Panc1 (cell line): Measurements from ENCODE around the gene INPP5D. TPM values are rescaled to one million over a fixed set of nuclear protein-coding genes. Genes with fewer than 3 reads are reported as not detected.

Experiments
- ATAC-seq: fragments of 200-7000 bp; cut with Tn5 transposase; 2 replicates; pipeline ENCODE4 v1.9.1; 2020; ENCODE audit warnings: mild to moderate bottlenecking, moderate library complexity
- BruUV-seq: library from RNA; stranded (reverse); fragments of 400-500 nt; replicated peaks from 2 replicates; lab custom pipeline; 2021; lab: Mats Ljungman, UMichigan
- CTCF ChIA-PET: fragments of 300-600 bp; sonication (Branson Sonifier 250); formaldehyde crosslinking; loops from one replicate; lab custom pipeline; 2022; ENCODE audit warnings: antibody characterized with exemption; lab: Charles Lee
- POLR2A ChIA-PET: fragments of 300-600 bp; sonication (Branson Sonifier 250); formaldehyde crosslinking; loops from one replicate; lab custom pipeline; 2022; ENCODE audit warnings: antibody characterized with exemption; lab: Charles Lee
- DNase-seq: peaks from one replicate; pipeline ENCODE4 v3.0.0-alpha.2; 2010; ENCODE audit warnings: low read depth, low spot score
- H3K27ac ChIP-seq: 2 replicates; pipeline ENCODE4 v1.5.1; 2011; ENCODE audit warnings: mild to moderate bottlenecking, low read length, inconsistent platforms
- H3K27me3 ChIP-seq: fragments of 200-500 bp; sonication (Bioruptor generic); 2 replicates; pipeline ENCODE4 v1.6.0; 2014; ENCODE audit warnings: low read length, inconsistent platforms; ENCODE audit not compliant: control insufficient read depth, insufficient read depth
- H3K36me3 ChIP-seq: fragments of 200-500 bp; sonication (Bioruptor generic); 2 replicates; pipeline ENCODE4 v1.5.1; 2014; ENCODE audit warnings: inconsistent platforms, mild to moderate bottlenecking, low read length, moderate library complexity; ENCODE audit not compliant: control insufficient read depth, insufficient read depth
- H3K4me1 ChIP-seq: 2 replicates; pipeline ENCODE4 v1.5.1; 2011; ENCODE audit warnings: inconsistent platforms, mild to moderate bottlenecking, low read length, moderate library complexity; ENCODE audit not compliant: control insufficient read depth, insufficient read depth
- H3K4me3 ChIP-seq, 2 experiments: 2 replicates each; pipeline ENCODE4 v1.5.1; 2011 to 2012; ENCODE audit warnings: low read depth in 2 of 2, low read length in 2 of 2, mild to moderate bottlenecking in 2 of 2, inconsistent platforms in 1 of 2, moderate library complexity in 1 of 2
- H3K9me3 ChIP-seq: fragments of 200-500 bp; sonication (Bioruptor generic); 2 replicates; pipeline ENCODE4 v1.5.1; 2014; ENCODE audit warnings: low read depth, mild to moderate bottlenecking, inconsistent platforms, low read length, moderate library complexity; ENCODE audit not compliant: control insufficient read depth, insufficient read depth
- CTCF ChIP-seq: fragments of 450-650 bp; IDR thresholded peaks from 2 replicates; pipeline ENCODE4 v1.5.1; 2017; ENCODE audit warnings: mild to moderate bottlenecking
- POLR2AphosphoS5 ChIP-seq: IDR thresholded peaks from 2 replicates; pipeline ENCODE4 v1.6.1; 2012; ENCODE audit warnings: mild to moderate bottlenecking, low read depth, low read length, moderate library complexity
- REST ChIP-seq, 2 experiments: IDR thresholded peaks; 2 replicates each; pipeline ENCODE4 v1.6.1; 2011 to 2012; ENCODE audit warnings: low read depth in 2 of 2, control low read depth in 1 of 2, low read length in 1 of 2, mild to moderate bottlenecking in 1 of 2, moderate library complexity in 1 of 2; ENCODE audit not compliant: insufficient read depth in 1 of 2
- SIN3A ChIP-seq: IDR thresholded peaks from 2 replicates; pipeline ENCODE4 v1.6.1; 2012; ENCODE audit warnings: low read depth, mild to moderate bottlenecking, low read length, moderate library complexity, borderline replicate concordance; ENCODE audit not compliant: insufficient read depth
- TCF7L2 ChIP-seq: IDR thresholded peaks from 2 replicates; pipeline ENCODE4 v1.6.1; 2011; ENCODE audit warnings: mild to moderate bottlenecking, low read depth, low read length, inconsistent platforms
- in situ Hi-C: cut with HindIII; loops from 2 replicates; pipeline ENCODE4 v1.10.0; 2016; ENCODE audit warnings: low sequenced_read_pairs, low pct_unique_long_range_greater_than_20kb
- intact Hi-C: fragments of 100-400 bp; cut with micrococcal nuclease; formaldehyde crosslinking; loops from one replicate; pipeline ENCODE4 v1.10.0; 2022; ENCODE audit not compliant: unreplicated experiment
- total RNA-seq: library from RNA; stranded (reverse); gene quantifications from one replicate; pipeline ENCODE4 v1.2.1, GENCODE V29; 2021; ENCODE audit not compliant: unreplicated experiment

The INPP5D gene
- total RNA-seq, 1 experiment from 2014 or later, result 0.39 TPM

- TF ChIP-seq POLR2AphosphoS5 (no peak), SIN3A (no peak)
- H3K36me3 ChIP-seq, result no peaks in the 10 kb centered on the region
- peaks cover 26% of the 10 kb centered on the region for H3K4me1 ChIP-seq
- no peaks in the 10 kb centered on the region for H3K27me3 ChIP-seq
- in situ Hi-C loops, result no loop called here
- no TSS peak for BruUV-seq
- CTCF ChIA-PET, result no interaction called here
- no peaks in the 10 kb centered on the region for H3K9me3 ChIP-seq
- POLR2A ChIA-PET, result no interaction called here
- no peak overlapping the region for H3K27ac ChIP-seq
- intact Hi-C loops, result no loop called here
- no peak for ATAC-seq
- no peak for DNase-seq
- no peak overlapping the region for H3K4me3 ChIP-seq
These were observed 152.9 kb downstream of the INPP5D start for GRCh38 chr2:233213011-233213410.

GRCh38 chr2:233213975-233214374 is 153.8 kb downstream of the INPP5D start:
- in situ Hi-C loops, result no loop called here

More at GRCh38 chr2:233213975-233214374, 153.8 kb downstream of the INPP5D start:
- Histone ChIP-seq H3K4me3 (no peak overlapping the region), H3K9me3 (no peaks in the 10 kb centered on the region), H3K4me1 (peaks cover 22% of the 10 kb centered on the region), H3K36me3 (no peaks in the 10 kb centered on the region), H3K27me3 (no peaks in the 10 kb centered on the region), H3K27ac (no peak overlapping the region)
- POLR2A ChIA-PET, result no interaction called here
- BruUV-seq, result no TSS peak
- ATAC-seq, result no peak
- TF ChIP-seq REST (IDR thresholded peaks at IDR 0.05; ENCODE audit: insufficient read depth in 1 of 2, low read depth in 2 of 2, low read length in 1 of 2), result no peak
- TF ChIP-seq CTCF, result no peak
- TF ChIP-seq POLR2AphosphoS5, result no peak
- TF ChIP-seq SIN3A, result no peak
- no peak for TF ChIP-seq TCF7L2
- intact Hi-C loops, result no loop called here
- CTCF ChIA-PET, result no interaction called here
- no peak for DNase-seq
